Hepatocyte (in vitro differentiated cells): ENCODE measurements around the gene CRISP2.

Experiments used
- CTCF ChIP-seq: fragments of 200-600 bp; sonication (generic); IDR thresholded peaks from 2 replicates; pipeline ENCODE4 v1.5.1; 2016; ENCODE audit warnings: antibody characterized with exemption, mild to moderate bottlenecking; ENCODE audit not compliant: poor library complexity
- EZH2 ChIP-seq: fragments of 200-600 bp; sonication (generic); IDR thresholded peaks from 2 replicates; pipeline ENCODE4 v1.6.1; 2016; ENCODE audit warnings: antibody characterized with exemption, mild to moderate bottlenecking, borderline replicate concordance
- EZH2phosphoT487 ChIP-seq: fragments of 200-600 bp; sonication (generic); IDR thresholded peaks from one replicate; pipeline ENCODE4 v1.6.1; 2018; ENCODE audit warnings: antibody characterized with exemption, mild to moderate bottlenecking, low read depth, moderate library complexity; ENCODE audit not compliant: unreplicated experiment, severe bottlenecking

GRCh38 chr6:49666930-49667757 is 46.2 kb downstream of the CRISP2 start:
- TF ChIP-seq CTCF (no peak), EZH2 (no peak), EZH2phosphoT487 (no peak)
